ENCODE data around the gene JOSD2. TPM values are rescaled to one million over a fixed set of nuclear protein-coding genes. Genes with fewer than 3 reads are reported as not detected.
"Not testable (repeated sequence)": the region's sequence is repeated elsewhere in the genome, so short reads cannot be mapped to it uniquely, and the experiment has no call there.

JOSD2 gene
- total and polyA plus RNA-seq, 2 donors (not counting 3 experiments of a cell fraction or from before 2014, with no cell fraction given) = 37.4 to 62.8 TPM

DNA sequence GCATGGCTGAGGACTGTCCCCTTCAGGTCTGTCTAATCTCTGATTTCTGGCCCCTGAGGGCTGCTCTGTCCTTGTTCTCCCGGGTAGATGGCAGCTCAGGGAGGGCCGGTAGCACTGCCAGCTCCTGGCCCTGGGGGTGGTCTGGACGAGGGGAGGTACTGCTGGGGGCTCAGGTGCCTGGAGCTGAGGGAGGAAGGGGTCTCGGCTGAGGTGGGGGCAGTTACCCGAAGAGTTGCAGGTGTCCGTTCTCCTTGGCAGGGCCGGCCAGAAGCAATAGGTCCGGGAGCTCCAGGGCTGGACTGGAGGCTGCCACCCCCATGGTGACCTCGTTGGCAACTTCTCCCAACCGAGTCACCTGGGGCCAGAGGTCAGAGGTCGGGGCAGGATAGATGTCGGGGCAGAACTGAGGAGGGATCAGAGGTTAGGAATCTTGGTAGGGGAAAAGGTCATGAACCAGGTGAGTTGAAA is 35.9 kb downstream of the JOSD2 start:
- Histone ChIP-seq H3K9me3 (replicated peaks; ENCODE audit: control insufficient read depth, insufficient read depth, low read length) (no peaks in the 10 kb centered on the region), H2AFZ (ENCODE audit: low read depth, low read length) (no peak overlapping the region), H3K4me3 (replicated peaks in 1 of 3; ENCODE audit: insufficient read depth in 1 of 3, low read depth in 1 of 3, low read length in 3 of 3) (no peak overlapping the region), H3K9me1 (replicated peaks; ENCODE audit: control insufficient read depth, extremely low read depth, insufficient read depth, low read length) (no peaks in the 10 kb centered on the region), H3K36me3 (ENCODE audit: control insufficient read depth in 2 of 2, extremely low read depth in 1 of 2, insufficient read depth in 2 of 2, low read length in 2 of 2) (peaks cover 0 to 13% of the 10 kb centered on the region in 2 experiments), H3K4me1 (ENCODE audit: control insufficient read depth, extremely low read depth, insufficient read depth, low read length) (peaks cover 7% of the 10 kb centered on the region), H3K79me2 (ENCODE audit: control insufficient read depth, insufficient read depth, low read length) (peaks cover 7% of the 10 kb centered on the region), H3K9ac (replicated peaks; ENCODE audit: extremely low read depth, insufficient read depth, low read length) (no peak overlapping the region), H3K27me3 (ENCODE audit: control insufficient read depth in 2 of 2, insufficient read depth in 2 of 2, low read length in 2 of 2) (no peaks in the 10 kb centered on the region), H4K20me1 (replicated peaks; ENCODE audit: control insufficient read depth, extremely low read depth, insufficient read depth, low read length) (no peaks in the 10 kb centered on the region), H3K27ac (ENCODE audit: insufficient read depth, low read depth, low read length) (no peak overlapping the region), H3K4me2 (ENCODE audit: insufficient read depth, low read length) (no peak overlapping the region)
- no TSS peak for BruUV-seq (replicated peaks)
- ChIA-PET CTCF (interaction anchor here (0.6 to 3.8 kb wide), 3 partner anchors 13 to 107 kb away, joined by 4 to 12 read pairs (median 8); no protein-coding TSS in a partner anchor), POLR2A (no interaction called here)
- dilution Hi-C loops (cut with MboI; ENCODE audit: extremely low pct_ligation_motif_present, low sequenced_read_pairs) = no loop called here
- DNase-seq (ENCODE audit: low read depth, low spot score) = no peak
- FAIRE-seq = no peak
- TF ChIP-seq GATA2 (IDR thresholded peaks at IDR 0.05; ENCODE audit: insufficient read depth, insufficient read length, low read depth, low read length) (no peak), POLR2A (IDR thresholded peaks at IDR 0.05; ENCODE audit: low read depth, low read length) (no peak), FOS (IDR thresholded peaks at IDR 0.05; ENCODE audit: borderline replicate concordance, insufficient read depth, low read length) (no peak), EZH2 (IDR thresholded peaks at IDR 0.05; ENCODE audit: borderline replicate concordance, low read depth, low read length, severe bottlenecking) (no peak), MYC (IDR thresholded peaks at IDR 0.05; ENCODE audit: low read depth, low read length) (no peak), JUN (IDR thresholded peaks at IDR 0.05; ENCODE audit: borderline replicate concordance, insufficient read depth, insufficient read length, low read depth) (no peak), POLR2AphosphoS5 (IDR thresholded peaks at IDR 0.05; ENCODE audit: insufficient read depth, low read depth, low read length) (no peak)
- TF ChIP-seq, protein P1, sequence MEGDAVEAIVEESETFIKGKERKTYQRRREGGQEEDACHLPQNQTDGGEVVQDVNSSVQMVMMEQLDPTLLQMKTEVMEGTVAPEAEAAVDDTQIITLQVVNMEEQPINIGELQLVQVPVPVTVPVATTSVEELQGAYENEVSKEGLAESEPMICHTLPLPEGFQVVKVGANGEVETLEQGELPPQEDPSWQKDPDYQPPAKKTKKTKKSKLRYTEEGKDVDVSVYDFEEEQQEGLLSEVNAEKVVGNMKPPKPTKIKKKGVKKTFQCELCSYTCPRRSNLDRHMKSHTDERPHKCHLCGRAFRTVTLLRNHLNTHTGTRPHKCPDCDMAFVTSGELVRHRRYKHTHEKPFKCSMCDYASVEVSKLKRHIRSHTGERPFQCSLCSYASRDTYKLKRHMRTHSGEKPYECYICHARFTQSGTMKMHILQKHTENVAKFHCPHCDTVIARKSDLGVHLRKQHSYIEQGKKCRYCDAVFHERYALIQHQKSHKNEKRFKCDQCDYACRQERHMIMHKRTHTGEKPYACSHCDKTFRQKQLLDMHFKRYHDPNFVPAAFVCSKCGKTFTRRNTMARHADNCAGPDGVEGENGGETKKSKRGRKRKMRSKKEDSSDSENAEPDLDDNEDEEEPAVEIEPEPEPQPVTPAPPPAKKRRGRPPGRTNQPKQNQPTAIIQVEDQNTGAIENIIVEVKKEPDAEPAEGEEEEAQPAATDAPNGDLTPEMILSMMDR (IDR thresholded peaks at IDR 0.05; ENCODE audit: extremely low read depth in 1 of 2, insufficient read depth in 1 of 2, low read depth in 1 of 2, low read length in 2 of 2) = no peak
- TF ChIP-seq, protein P2, sequence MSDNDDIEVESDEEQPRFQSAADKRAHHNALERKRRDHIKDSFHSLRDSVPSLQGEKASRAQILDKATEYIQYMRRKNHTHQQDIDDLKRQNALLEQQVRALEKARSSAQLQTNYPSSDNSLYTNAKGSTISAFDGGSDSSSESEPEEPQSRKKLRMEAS (IDR thresholded peaks at IDR 0.05; ENCODE audit: insufficient read depth, insufficient read length) = no peak
- intact Hi-C loops (cut with micrococcal nuclease) = no loop called here

DNA sequence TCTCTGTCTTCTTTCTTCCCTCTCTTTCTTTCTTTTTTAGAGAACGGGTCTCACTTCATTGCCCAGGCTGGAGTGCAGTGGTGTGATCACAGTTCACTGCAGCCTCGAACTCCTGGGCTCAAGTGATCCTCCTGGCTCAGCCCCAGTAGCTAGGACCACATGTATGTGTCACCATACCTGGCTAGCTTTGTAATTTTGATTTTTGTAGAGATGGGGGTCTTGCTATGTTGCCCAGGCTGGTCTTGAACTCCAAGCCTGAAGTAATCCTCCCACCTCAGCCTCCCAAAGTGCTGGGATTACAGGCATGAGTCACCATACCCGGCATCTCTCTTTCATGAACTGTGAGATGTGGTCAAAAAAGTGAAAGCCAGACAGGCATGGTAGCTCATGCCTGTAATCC is 37.7 kb downstream of the JOSD2 start:
- H3K9me3 ChIP-seq (replicated peaks; ENCODE audit: control insufficient read depth, insufficient read depth, low read length); dilution Hi-C loops (cut with MboI; ENCODE audit: extremely low pct_ligation_motif_present, low sequenced_read_pairs); H3K4me2 ChIP-seq (ENCODE audit: insufficient read depth, low read length); POLR2A ChIA-PET; H3K4me3 ChIP-seq (replicated peaks in 1 of 3; ENCODE audit: insufficient read depth in 1 of 3, low read depth in 1 of 3, low read length in 3 of 3); H3K9ac ChIP-seq (replicated peaks; ENCODE audit: extremely low read depth, insufficient read depth, low read length); DNase-seq (ENCODE audit: low read depth, low spot score); H4K20me1 ChIP-seq (replicated peaks; ENCODE audit: control insufficient read depth, extremely low read depth, insufficient read depth, low read length); FAIRE-seq; H3K79me2 ChIP-seq (ENCODE audit: control insufficient read depth, insufficient read depth, low read length); H3K27me3 ChIP-seq (ENCODE audit: control insufficient read depth in 2 of 2, insufficient read depth in 2 of 2, low read length in 2 of 2); H3K9me1 ChIP-seq (replicated peaks; ENCODE audit: control insufficient read depth, extremely low read depth, insufficient read depth, low read length); H3K4me1 ChIP-seq (ENCODE audit: control insufficient read depth, extremely low read depth, insufficient read depth, low read length); BruUV-seq (replicated peaks); H3K36me3 ChIP-seq (ENCODE audit: control insufficient read depth in 2 of 2, extremely low read depth in 1 of 2, insufficient read depth in 2 of 2, low read length in 2 of 2); H3K27ac ChIP-seq (ENCODE audit: insufficient read depth, low read depth, low read length); H2AFZ ChIP-seq (ENCODE audit: low read depth, low read length): not testable (repeated sequence)
- intact Hi-C loops (cut with micrococcal nuclease) = loop anchor here (5.0 kb wide), 1 partner anchor 624 kb away; no protein-coding TSS in a partner anchor
- CTCF ChIA-PET = interaction anchor here (1.9 to 3.8 kb wide), 3 partner anchors 13 to 116 kb away, joined by 7 to 12 read pairs (median 8); no protein-coding TSS in a partner anchor

All from endothelial cell of umbilical vein (primary cell).